Measurements from ENCODE around the gene OR6J1.
"Not testable (repeated sequence)": the region's sequence is repeated elsewhere in the genome, so short reads cannot be mapped to it uniquely, and the experiment has no call there.

- TF ChIP-seq CTCF, POLR2A, POLR2AphosphoS5 (IDR thresholded peaks at IDR 0.05): not testable (repeated sequence)
These were observed 42.0 kb upstream of the OR6J1 start for GRCh38 chr14:22686176-22686611.
